NCI-H2171 (cell line): Measurements from ENCODE around the gene PMEPA1.
A peak's percentile ranks its signal among the peaks of the same experiment; 100 is the strongest.

Experiments used
- DNase-seq: peaks from one replicate; lab custom pipeline; 2025; lab: John Stamatoyannopoulos, UW

PMEPA1 gene

GRCh38 chr20:57709823-57710799 lies at the start of gene PMEPA1:
PMEPA1 (minus strand) TSS chr20:57710015; CDS start chr20:57709582, 433 bp downstream.
- DNase-seq: peak; percentile 96

- no peak for DNase-seq
Measured at GRCh38 chr20:57757767-57758166, 48.0 kb upstream of the PMEPA1 start.

- DNase-seq: no peak
Measured at GRCh38 chr20:57756921-57757320, 47.1 kb upstream of the PMEPA1 start.

GRCh38 chr20:57756213-57756612 lies 46.4 kb upstream of the PMEPA1 start:
- DNase-seq: no peak

GRCh38 chr20:57755609-57756008 lies 45.8 kb upstream of the PMEPA1 start:
- no peak for DNase-seq

- no peak for DNase-seq
Measured at GRCh38 chr20:57754190-57754589, 44.4 kb upstream of the PMEPA1 start.

GRCh38 chr20:57753332-57754164 lies 43.7 kb upstream of the PMEPA1 start:
- DNase-seq: peak; percentile 63

GRCh38 chr20:57751411-57751810 lies 41.6 kb upstream of the PMEPA1 start:
- DNase-seq: no peak

- DNase-seq: no peak
Measured at GRCh38 chr20:57749869-57750268, 40.1 kb upstream of the PMEPA1 start.

GRCh38 chr20:57749131-57749690 lies 39.4 kb upstream of the PMEPA1 start:
- DNase-seq: no peak

GRCh38 chr20:57748601-57749130 lies 38.9 kb upstream of the PMEPA1 start:
- DNase-seq: peak; percentile 99

GRCh38 chr20:57747861-57748481 lies 38.2 kb upstream of the PMEPA1 start:
- DNase-seq: no peak

- DNase-seq: no peak
Measured at GRCh38 chr20:57746832-57747404, 37.1 kb upstream of the PMEPA1 start.

GRCh38 chr20:57746201-57746600 lies 36.4 kb upstream of the PMEPA1 start:
- DNase-seq: no peak

GRCh38 chr20:57744206-57744605 lies 34.4 kb upstream of the PMEPA1 start:
- DNase-seq: no peak

- DNase-seq: no peak
Measured at GRCh38 chr20:57743450-57744095, 33.8 kb upstream of the PMEPA1 start.

GRCh38 chr20:57742507-57743181 lies 32.8 kb upstream of the PMEPA1 start:
- DNase-seq: no peak

- DNase-seq: no peak
Measured at GRCh38 chr20:57738484-57738883, 28.7 kb upstream of the PMEPA1 start.

- no peak for DNase-seq
Measured at GRCh38 chr20:57738053-57738452, 28.2 kb upstream of the PMEPA1 start.

GRCh38 chr20:57737349-57737748 lies 27.5 kb upstream of the PMEPA1 start:
- DNase-seq: no peak
